PFSK-1 (cell line): ENCODE results near the gene RNF126.

ENCODE experiments used
- FOXP2 ChIP-seq: optimal IDR thresholded peaks from 2 replicates; pipeline ENCODE3; 2011; ENCODE audit warnings: borderline replicate concordance, control low read depth, inconsistent platforms; ENCODE audit not compliant: insufficient read depth; ENCODE audit errors: extremely low read length, extremely low read depth
- POLR2AphosphoS5 ChIP-seq: IDR thresholded peaks from 2 replicates; pipeline ENCODE4 v1.6.1; 2012; ENCODE audit warnings: low read depth, mild to moderate bottlenecking, control low read depth, low read length, moderate library complexity
- SIN3A ChIP-seq: IDR thresholded peaks from 2 replicates; pipeline ENCODE4 v1.6.1; 2012; ENCODE audit warnings: mild to moderate bottlenecking, low read length, moderate library complexity, borderline replicate concordance; ENCODE audit not compliant: insufficient read depth
- TAF1 ChIP-seq: IDR thresholded peaks from 2 replicates; pipeline ENCODE4 v1.6.1; 2012; ENCODE audit warnings: low read length, control low read depth, borderline replicate concordance; ENCODE audit not compliant: insufficient read depth
- TF ChIP-seq, protein P1 (sequence below), 2 experiments: IDR thresholded peaks; 2 replicates each; pipeline versions ENCODE4 v1.6.1 to v1.8.0; 2011 to 2012; ENCODE audit warnings: low read depth in 2 of 2, low read length in 2 of 2, control low read depth in 1 of 2, inconsistent platforms in 1 of 2, mild to moderate bottlenecking in 1 of 2, moderate library complexity in 1 of 2; ENCODE audit not compliant: insufficient read depth in 1 of 2

Gene RNF126

DNA sequence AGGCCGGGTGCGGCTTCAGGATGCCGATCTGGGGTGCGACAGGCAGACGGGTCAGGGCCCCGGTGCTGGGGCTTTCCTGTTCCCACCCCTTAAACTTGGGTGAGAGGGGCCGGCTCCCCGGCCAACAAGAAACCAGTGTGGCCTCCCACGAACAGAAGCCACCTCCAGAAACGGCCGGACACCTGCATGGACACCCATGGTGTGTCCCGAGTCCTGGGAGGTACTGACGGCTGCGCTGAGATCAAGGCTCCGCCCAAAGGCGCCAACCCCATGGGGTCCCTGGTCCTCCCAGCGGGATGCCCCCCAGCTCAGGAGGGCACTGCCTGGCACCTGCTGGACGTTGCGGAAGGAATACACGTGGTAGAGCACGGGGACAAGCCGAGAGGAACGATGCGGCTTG, 41.2 kb downstream of the RNF126 start:
- no peak for TF ChIP-seq TAF1
- TF ChIP-seq POLR2AphosphoS5 = no peak
- TF ChIP-seq, protein P1, sequence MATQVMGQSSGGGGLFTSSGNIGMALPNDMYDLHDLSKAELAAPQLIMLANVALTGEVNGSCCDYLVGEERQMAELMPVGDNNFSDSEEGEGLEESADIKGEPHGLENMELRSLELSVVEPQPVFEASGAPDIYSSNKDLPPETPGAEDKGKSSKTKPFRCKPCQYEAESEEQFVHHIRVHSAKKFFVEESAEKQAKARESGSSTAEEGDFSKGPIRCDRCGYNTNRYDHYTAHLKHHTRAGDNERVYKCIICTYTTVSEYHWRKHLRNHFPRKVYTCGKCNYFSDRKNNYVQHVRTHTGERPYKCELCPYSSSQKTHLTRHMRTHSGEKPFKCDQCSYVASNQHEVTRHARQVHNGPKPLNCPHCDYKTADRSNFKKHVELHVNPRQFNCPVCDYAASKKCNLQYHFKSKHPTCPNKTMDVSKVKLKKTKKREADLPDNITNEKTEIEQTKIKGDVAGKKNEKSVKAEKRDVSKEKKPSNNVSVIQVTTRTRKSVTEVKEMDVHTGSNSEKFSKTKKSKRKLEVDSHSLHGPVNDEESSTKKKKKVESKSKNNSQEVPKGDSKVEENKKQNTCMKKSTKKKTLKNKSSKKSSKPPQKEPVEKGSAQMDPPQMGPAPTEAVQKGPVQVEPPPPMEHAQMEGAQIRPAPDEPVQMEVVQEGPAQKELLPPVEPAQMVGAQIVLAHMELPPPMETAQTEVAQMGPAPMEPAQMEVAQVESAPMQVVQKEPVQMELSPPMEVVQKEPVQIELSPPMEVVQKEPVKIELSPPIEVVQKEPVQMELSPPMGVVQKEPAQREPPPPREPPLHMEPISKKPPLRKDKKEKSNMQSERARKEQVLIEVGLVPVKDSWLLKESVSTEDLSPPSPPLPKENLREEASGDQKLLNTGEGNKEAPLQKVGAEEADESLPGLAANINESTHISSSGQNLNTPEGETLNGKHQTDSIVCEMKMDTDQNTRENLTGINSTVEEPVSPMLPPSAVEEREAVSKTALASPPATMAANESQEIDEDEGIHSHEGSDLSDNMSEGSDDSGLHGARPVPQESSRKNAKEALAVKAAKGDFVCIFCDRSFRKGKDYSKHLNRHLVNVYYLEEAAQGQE (IDR thresholded peaks at IDR 0.05; ENCODE audit: insufficient read depth in 1 of 2, low read depth in 2 of 2, low read length in 2 of 2) = no peak
- no peak for TF ChIP-seq SIN3A
- TF ChIP-seq FOXP2 = no peak

DNA sequence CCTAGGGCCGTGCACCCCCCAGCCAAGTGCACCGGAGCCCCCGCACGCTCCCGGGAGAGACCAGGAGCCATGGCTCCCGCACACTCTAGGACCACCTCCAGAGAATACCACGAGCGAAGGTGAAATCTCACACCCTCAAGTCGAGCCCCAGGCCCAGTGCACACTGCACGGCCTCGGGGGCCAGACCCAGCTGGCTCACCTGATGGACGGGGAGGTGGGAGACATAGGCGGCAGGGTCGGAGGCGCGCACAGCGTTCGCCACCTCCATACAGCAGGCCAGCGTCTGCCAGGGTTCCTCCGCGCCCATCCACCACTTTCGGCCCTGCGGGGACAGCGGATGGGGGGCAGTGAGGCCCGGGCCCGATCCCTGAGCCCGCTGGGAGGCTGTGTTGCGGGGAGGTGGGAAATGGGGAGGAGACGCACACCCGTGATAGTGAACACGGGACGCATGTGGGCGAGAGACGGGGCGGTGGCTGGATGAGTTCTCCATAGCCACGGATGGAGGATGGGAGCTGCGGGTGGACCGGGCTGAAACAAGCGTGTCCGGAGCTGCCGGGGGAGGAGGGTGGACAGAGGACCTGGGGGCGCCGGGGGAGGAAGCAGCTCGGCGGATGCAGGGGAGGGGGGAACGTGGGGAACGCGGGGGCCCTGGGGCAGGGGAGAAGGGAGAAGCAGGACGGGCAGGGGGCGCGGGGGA, 42.7 kb downstream of the RNF126 start:
- TF ChIP-seq FOXP2 (no peak), SIN3A (no peak), TAF1 (no peak), POLR2AphosphoS5 (no peak)
- TF ChIP-seq, protein P1 (IDR thresholded peaks at IDR 0.05; ENCODE audit: insufficient read depth in 1 of 2, low read depth in 2 of 2, low read length in 2 of 2) = no peak

DNA sequence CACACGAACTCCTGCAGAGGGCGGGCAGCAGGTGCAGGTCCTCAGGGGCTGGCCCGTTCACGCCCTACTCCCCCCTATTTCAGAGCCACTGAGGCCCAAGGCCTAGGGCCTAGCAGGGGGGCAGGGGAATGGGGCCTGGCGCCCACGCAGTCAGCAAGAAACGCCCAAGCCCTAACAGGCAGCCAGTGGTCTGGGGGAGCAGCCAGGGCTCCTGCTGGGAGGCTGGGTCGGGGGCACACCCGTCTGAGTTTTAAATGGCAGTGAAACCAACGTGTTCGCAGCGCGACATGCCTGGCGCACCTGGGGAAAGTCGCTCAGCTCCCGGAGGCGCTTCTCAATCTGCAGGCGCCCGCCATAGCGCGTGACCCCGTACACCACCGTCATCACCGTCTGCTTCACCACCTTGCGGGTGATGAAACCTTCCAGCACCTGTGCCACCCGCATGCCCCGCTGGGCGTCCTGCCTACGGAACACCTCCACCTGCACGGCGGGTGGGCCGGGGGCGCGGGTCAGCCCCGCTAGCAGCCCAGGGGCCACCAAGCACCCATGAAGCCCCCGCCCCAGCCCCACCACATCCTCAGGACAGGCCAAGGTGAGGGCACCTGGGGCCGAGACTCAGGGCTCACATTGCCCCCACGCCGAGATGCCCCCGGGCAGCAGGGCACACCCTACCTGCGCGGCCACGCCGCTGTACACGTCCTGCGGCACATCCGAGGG, 43.6 kb downstream of the RNF126 start:
- TF ChIP-seq, protein P1 (IDR thresholded peaks at IDR 0.05; ENCODE audit: insufficient read depth in 1 of 2, low read depth in 2 of 2, low read length in 2 of 2) = no peak

DNA sequence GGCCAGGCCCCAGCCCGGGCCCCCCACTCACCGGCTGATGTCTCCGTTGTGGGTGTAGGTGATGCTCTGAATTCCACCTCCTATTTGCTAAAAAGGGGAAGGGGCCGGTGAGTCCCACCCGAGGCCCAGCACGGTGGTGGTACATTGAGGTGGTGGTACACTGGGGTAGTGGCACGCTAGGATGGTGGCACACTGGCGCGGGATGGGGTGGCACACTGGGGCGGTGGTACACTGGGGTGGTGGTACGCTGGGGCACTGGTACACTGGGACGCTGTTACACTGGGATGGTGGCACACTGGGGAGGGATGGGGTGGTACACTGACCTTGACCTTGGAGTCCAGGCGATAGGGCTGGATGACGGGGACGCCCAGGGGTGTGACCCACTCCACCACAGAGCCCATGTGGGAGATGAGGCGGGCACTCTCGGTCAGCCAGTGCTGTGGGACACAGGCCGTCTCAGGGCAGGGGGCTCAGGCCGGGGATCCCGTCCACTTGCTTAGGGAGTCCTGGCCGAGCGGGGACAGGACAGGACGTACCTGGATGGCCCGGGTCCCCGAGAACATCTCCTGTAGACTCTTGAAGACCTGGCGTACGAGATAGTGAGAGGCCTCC, 44.2 kb downstream of the RNF126 start:
- TF ChIP-seq FOXP2 = no peak
- TF ChIP-seq TAF1 = no peak
- TF ChIP-seq SIN3A = no peak
- TF ChIP-seq POLR2AphosphoS5 = no peak
- TF ChIP-seq, protein P1 (IDR thresholded peaks at IDR 0.05; ENCODE audit: insufficient read depth in 1 of 2, low read depth in 2 of 2, low read length in 2 of 2) = no peak

DNA sequence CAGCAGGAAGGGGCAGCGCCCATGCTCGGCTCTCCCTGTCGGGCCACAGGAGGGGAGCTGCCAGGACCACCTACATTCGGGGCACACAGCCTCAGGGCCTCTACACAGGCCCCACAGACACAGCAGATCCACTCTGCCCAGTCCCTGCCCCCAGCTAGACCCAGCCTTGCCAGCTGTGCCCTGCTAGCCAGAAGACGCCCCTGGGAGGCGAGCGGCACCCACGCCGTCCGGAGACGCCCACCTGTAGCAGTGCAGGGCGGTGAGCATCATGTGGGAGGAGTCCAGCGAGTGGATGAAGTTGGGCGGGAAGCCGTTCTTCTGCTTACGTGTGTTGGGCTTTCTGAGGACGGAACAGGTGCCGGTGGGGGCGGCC, 44.8 kb downstream of the RNF126 start:
- no peak for TF ChIP-seq TAF1
- TF ChIP-seq, protein P1 (IDR thresholded peaks at IDR 0.05; ENCODE audit: insufficient read depth in 1 of 2, low read depth in 2 of 2, low read length in 2 of 2) = no peak
- TF ChIP-seq FOXP2 = no peak
- no peak for TF ChIP-seq SIN3A
- no peak for TF ChIP-seq POLR2AphosphoS5
